Endothelial cell of umbilical vein (primary cell): ENCODE measurements around the gene MAP3K7CL. TPM values are rescaled to one million over a fixed set of nuclear protein-coding genes. Genes with fewer than 3 reads are reported as not detected.

Experiments used
- BruUV-seq: library from RNA; stranded (reverse); fragments of 400-500 nt; replicated peaks from 2 replicates; lab custom pipeline; 2021; lab: Mats Ljungman, UMichigan
- CTCF ChIA-PET: fragments of 300-600, 350-600 bp; sonication (Branson Sonifier 250); formaldehyde crosslinking; loops from one replicate; lab custom pipeline; 2021; ENCODE audit warnings: antibody characterized with exemption, inconsistent platforms; lab: Charles Lee
- POLR2A ChIA-PET: fragments of 300-600, 350-600 bp; sonication (Branson Sonifier 250); formaldehyde crosslinking; loops from one replicate; lab custom pipeline; 2021; ENCODE audit warnings: antibody characterized with exemption, inconsistent platforms; lab: Charles Lee
- DNase-seq: peaks from one replicate; pipeline ENCODE4 v3.0.0-alpha.2; 2011; ENCODE audit warnings: low read depth, low spot score
- FAIRE-seq: peaks from 2 replicates; lab custom pipeline; 2011; peaks lifted over from hg19 to GRCh38; lab: Jason Lieb, UNC
- H2AFZ ChIP-seq: 2 replicates; pipeline ENCODE4 v1.6.0; 2012; ENCODE audit warnings: low read depth, low read length, control low read depth, inconsistent platforms
- H3K27ac ChIP-seq: 2 replicates; pipeline ENCODE4 v1.5.1; 2011; ENCODE audit warnings: low read depth, mild to moderate bottlenecking, control low read depth, low read length, moderate library complexity; ENCODE audit not compliant: insufficient read depth
- H3K27me3 ChIP-seq, 2 experiments: 2 replicates each; pipeline versions ENCODE4 v1.6.0 to v1.6.1; 2011; ENCODE audit warnings: low read length in 2 of 2, mixed read lengths in 1 of 2; ENCODE audit not compliant: control insufficient read depth in 2 of 2, insufficient read depth in 2 of 2
- H3K36me3 ChIP-seq, 2 experiments: 2 replicates in 1 of 2; 3 replicates in 1 of 2; pipeline ENCODE4 v1.5.1; 2011; ENCODE audit warnings: low read length in 2 of 2, mild to moderate bottlenecking in 1 of 2, moderate library complexity in 1 of 2; ENCODE audit not compliant: control insufficient read depth in 2 of 2, insufficient read depth in 2 of 2; ENCODE audit errors: extremely low read depth in 1 of 2
- H3K4me1 ChIP-seq: 3 replicates; pipeline ENCODE4 v1.5.1; 2011; ENCODE audit warnings: mild to moderate bottlenecking, low read length; ENCODE audit not compliant: control insufficient read depth, insufficient read depth; ENCODE audit errors: extremely low read depth
- H3K4me2 ChIP-seq: 2 replicates; pipeline ENCODE4 v1.6.1; 2011; ENCODE audit warnings: low read length, control low read depth, mixed read lengths; ENCODE audit not compliant: insufficient read depth
- H3K4me3 ChIP-seq, 3 experiments: fragments of 200-600 bp in 1 of 3; sonication (generic), shearing (Covaris generic) in 1 of 3; replicated peaks in 1 of 3; 2 replicates each; pipeline ENCODE4 v1.5.1; 2011 to 2016; ENCODE audit warnings: control low read depth in 3 of 3, low read length in 3 of 3, mild to moderate bottlenecking in 2 of 3, inconsistent platforms in 1 of 3, low read depth in 1 of 3, moderate library complexity in 1 of 3; ENCODE audit not compliant: insufficient read depth in 1 of 3
- H3K79me2 ChIP-seq: 2 replicates; pipeline ENCODE4 v1.6.0; 2012; ENCODE audit warnings: low read length, inconsistent platforms; ENCODE audit not compliant: control insufficient read depth, insufficient read depth
- H3K9ac ChIP-seq: replicated peaks from 2 replicates; pipeline ENCODE3; 2011; ENCODE audit warnings: low read length, control low read depth; ENCODE audit not compliant: insufficient read depth; ENCODE audit errors: extremely low read depth
- H3K9me1 ChIP-seq: replicated peaks from 3 replicates; pipeline ENCODE4 v1.6.0; 2011; ENCODE audit warnings: mild to moderate bottlenecking, low read length; ENCODE audit not compliant: control insufficient read depth, insufficient read depth; ENCODE audit errors: extremely low read depth
- H3K9me3 ChIP-seq: replicated peaks from 2 replicates; pipeline ENCODE4 v1.5.1; 2012; ENCODE audit warnings: low read length, inconsistent platforms; ENCODE audit not compliant: control insufficient read depth, insufficient read depth
- H4K20me1 ChIP-seq: replicated peaks from 2 replicates; pipeline ENCODE3; 2011; ENCODE audit warnings: mild to moderate bottlenecking, low read length; ENCODE audit not compliant: control insufficient read depth, insufficient read depth; ENCODE audit errors: extremely low read depth
- CTCF ChIP-seq, 2 donors: IDR thresholded peaks; 1 replicate in 1 of 2; 2 replicates in 1 of 2; pipeline ENCODE4 v1.5.1; 2011; ENCODE audit warnings: low read length in 2 of 2, mild to moderate bottlenecking in 2 of 2, moderate library complexity in 2 of 2, control low read depth in 1 of 2, inconsistent platforms in 1 of 2, low read depth in 1 of 2; ENCODE audit not compliant: insufficient read depth in 1 of 2; ENCODE audit errors: extremely low read depth in 1 of 2
- EZH2 ChIP-seq: IDR thresholded peaks from 2 replicates; pipeline ENCODE4 v1.6.1; 2012; ENCODE audit warnings: borderline replicate concordance, low read depth, mild to moderate bottlenecking, moderate library complexity, low read length, inconsistent platforms; ENCODE audit not compliant: severe bottlenecking
- FOS ChIP-seq: IDR thresholded peaks from 2 replicates; pipeline ENCODE4 v1.6.1; 2011; ENCODE audit warnings: mild to moderate bottlenecking, low read length, moderate library complexity, borderline replicate concordance; ENCODE audit not compliant: insufficient read depth
- GATA2 ChIP-seq: IDR thresholded peaks from 2 replicates; pipeline ENCODE4 v1.7.0; 2011; ENCODE audit warnings: low read depth, mild to moderate bottlenecking, moderate library complexity, mixed read lengths, low read length; ENCODE audit not compliant: insufficient read length, insufficient read depth
- JUN ChIP-seq: IDR thresholded peaks from 2 replicates; pipeline ENCODE4 v1.6.1; 2011; ENCODE audit warnings: borderline replicate concordance, low read depth; ENCODE audit not compliant: insufficient read length, insufficient read depth
- MAX ChIP-seq: IDR thresholded peaks from 2 replicates; pipeline ENCODE4 v1.6.1; 2011; ENCODE audit not compliant: insufficient read depth, insufficient read length
- MYC ChIP-seq: IDR thresholded peaks from one replicate; pipeline ENCODE4 v1.6.1; 2011; ENCODE audit warnings: mild to moderate bottlenecking, low read depth, low read length
- POLR2A ChIP-seq: IDR thresholded peaks from 2 replicates; pipeline ENCODE4 v1.6.1; 2012; ENCODE audit warnings: low read depth, mild to moderate bottlenecking, control low read depth, low read length
- POLR2AphosphoS5 ChIP-seq: IDR thresholded peaks from 2 replicates; pipeline ENCODE4 v1.6.1; 2012; ENCODE audit warnings: low read depth, mild to moderate bottlenecking, control low read depth, low read length, moderate library complexity; ENCODE audit not compliant: insufficient read depth
- dilution Hi-C: fragments of 300-500 bp; cut with MboI; formaldehyde crosslinking; loops from one replicate; pipeline ENCODE4 v1.15.0; 2019; ENCODE audit warnings: low sequenced_read_pairs; ENCODE audit not compliant: extremely low pct_ligation_motif_present
- intact Hi-C: fragments of 100-400 bp; cut with micrococcal nuclease; formaldehyde crosslinking; loops from one replicate; pipeline ENCODE4 v1.10.0; 2022
- polyA plus RNA-seq, 4 experiments: library from polyadenylated mRNA; depleted of rRNA in 3 of 4; stranded (reverse) in 3 of 4; unstranded in 1 of 4; fragments of >200 nt; gene quantifications; 2 replicates each; pipeline versions ENCODE4 v1.2.1 to v1.2.3, GENCODE V29; 2011 to 2012; ENCODE audit warnings: missing spikeins in 1 of 4
- small RNA-seq: library from RNA; depleted of rRNA; stranded (forward); fragments of <200 nt; gene quantifications from one replicate; pipeline ENCODE3, GENCODE V24; 2012; ENCODE audit warnings: low replicate concordance, low read depth; ENCODE audit not compliant: insufficient read depth, insufficient read length
- total RNA-seq: library from RNA; stranded (reverse); gene quantifications from 2 replicates; pipeline ENCODE4 v1.2.3, GENCODE V29; 2021

Gene MAP3K7CL
- total and polyA plus RNA-seq, 2 donors (not counting 3 experiments of a cell fraction or from before 2014, with no cell fraction given) = 6.1 to 8.1 TPM

GRCh38 chr21:29224006-29224405 lies 93.6 kb downstream of the MAP3K7CL start:
- no peak overlapping the region for H2AFZ ChIP-seq
- TF ChIP-seq MYC (no peak), EZH2 (no peak), FOS (no peak), MAX (no peak), GATA2 (no peak), JUN (no peak), POLR2A (no peak), CTCF (IDR thresholded peaks at IDR 0.05; ENCODE audit: extremely low read depth in 1 of 2, insufficient read depth in 1 of 2, low read depth in 1 of 2, low read length in 2 of 2) (no peak), POLR2AphosphoS5 (no peak)
- no peak overlapping the region for H3K9ac ChIP-seq
- no peak overlapping the region for H3K4me3 ChIP-seq
- ChIA-PET POLR2A (no interaction called here), CTCF (no interaction called here)
- peaks cover 5% of the 10 kb centered on the region for H3K4me1 ChIP-seq
- peak; percentile 64 for FAIRE-seq
- dilution Hi-C loops = no loop called here
- H3K27ac ChIP-seq = no peak overlapping the region
- no peaks in the 10 kb centered on the region for H3K79me2 ChIP-seq
- no peak for DNase-seq
- intact Hi-C loops = no loop called here
- H3K9me3 ChIP-seq = no peaks in the 10 kb centered on the region
- H3K9me1 ChIP-seq = no peaks in the 10 kb centered on the region
- no peak overlapping the region for H3K4me2 ChIP-seq
- no TSS peak for BruUV-seq
- no peaks in the 10 kb centered on the region for H3K27me3 ChIP-seq
- no peaks in the 10 kb centered on the region for H3K36me3 ChIP-seq
- H4K20me1 ChIP-seq = no peaks in the 10 kb centered on the region

Small RNA genes lying within 50 kb of the gene (small RNA-seq; reads per million reads assigned to genes)
- gene RF00012 = not detected
- not detected for gene RF00019

Other genes starting within 250 kb of the MAP3K7CL start
- gene LTN1, start 137.8 kb upstream of the MAP3K7CL start, total RNA-seq = 21.5 and 23.0 TPM in 2 replicates
- 2.9 and 3.8 TPM in 2 replicates for gene LTN1, start 137.8 kb upstream of the MAP3K7CL start, polyA plus RNA-seq
- gene RWDD2B, start 111.3 kb upstream of the MAP3K7CL start, total RNA-seq = 15.8 and 16.4 TPM in 2 replicates
- gene RWDD2B, start 111.3 kb upstream of the MAP3K7CL start, polyA plus RNA-seq = 8.7 and 10.5 TPM in 2 replicates
- 29.3 and 31.3 TPM in 2 replicates for gene USP16, start 106.0 kb upstream of the MAP3K7CL start, total RNA-seq
- 4.0 and 5.9 TPM in 2 replicates for gene USP16, start 106.0 kb upstream of the MAP3K7CL start, polyA plus RNA-seq
- gene CCT8, start 57.0 kb upstream of the MAP3K7CL start, total RNA-seq = 212 and 213 TPM in 2 replicates
- gene CCT8, start 57.0 kb upstream of the MAP3K7CL start, polyA plus RNA-seq = 65.1 and 102 TPM in 2 replicates
- 28.8 and 30.3 TPM in 2 replicates for gene BACH1, start 168.3 kb downstream of the MAP3K7CL start, total RNA-seq
- 3.8 and 7.2 TPM in 2 replicates for gene BACH1, start 168.3 kb downstream of the MAP3K7CL start, polyA plus RNA-seq